Measurements from ENCODE around the gene ADAMTS18. TPM values are rescaled to one million over a fixed set of nuclear protein-coding genes. Genes with fewer than 3 reads are reported as not detected.

ADAMTS18 gene
- polyA plus RNA-seq, 1 of the 3 experiments (the other 2 are of a cell fraction), result under 0.01 TPM

DNA sequence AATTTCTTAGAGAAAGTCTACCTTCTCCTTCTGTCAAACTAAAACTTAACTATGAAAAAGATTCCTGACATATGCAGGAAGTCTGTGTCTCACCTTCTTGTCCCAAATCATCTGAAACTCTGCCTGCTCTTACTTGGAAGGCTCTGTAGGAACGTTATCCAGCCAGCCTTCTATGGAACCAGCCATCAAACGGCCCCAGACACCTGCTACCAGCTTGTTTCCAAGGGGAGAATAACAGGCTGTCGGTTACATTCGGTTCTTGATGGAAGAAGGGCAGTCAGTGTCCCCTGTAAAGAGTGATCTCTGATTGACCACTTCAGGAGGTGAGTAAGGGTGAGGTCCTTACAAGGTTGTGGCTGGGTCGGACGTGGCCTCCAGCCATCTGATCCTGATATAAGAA, 1.7 kb downstream of the ADAMTS18 start:
- WGBS (ENCODE audit: low lambda C conversion rate), result 8% methylated on average over 6 of the region's 6 CpGs
- no peak overlapping the region for H3K27ac ChIP-seq (ENCODE audit: low read depth in 2 of 2, low read length in 1 of 2)
- no peaks in the 10 kb centered on the region for H3K9me2 ChIP-seq
- no peak for DNase-seq
- no peak overlapping the region for H3K4me2 ChIP-seq
- no peaks in the 10 kb centered on the region for H3K9me3 ChIP-seq
- H3K4me1 ChIP-seq (ENCODE audit: control insufficient read depth in 1 of 2, insufficient read depth in 2 of 2, low read depth in 1 of 2, low read length in 1 of 2), result no peaks in the 10 kb centered on the region
- ChIA-PET POLR2A (no interaction called here), CTCF (no interaction called here)
- no peak overlapping the region for H3K9ac ChIP-seq
- no peaks in the 10 kb centered on the region for H3K36me3 ChIP-seq (replicated peaks in 1 of 2; ENCODE audit: control insufficient read depth in 1 of 2, insufficient read depth in 2 of 2, low read length in 1 of 2)
- no peak overlapping the region for H3K4me3 ChIP-seq (ENCODE audit: low read depth in 2 of 2, low read length in 1 of 2)
- peaks cover 33% of the 10 kb centered on the region; the same call in 1 of the 2 replicates for H3K27me3 ChIP-seq (ENCODE audit: insufficient read depth)
- no peaks in the 10 kb centered on the region for H3K79me2 ChIP-seq (ENCODE audit: insufficient read depth)
- TF ChIP-seq POLR2AphosphoS5 (IDR thresholded peaks at IDR 0.05; ENCODE audit: low read depth, low read length), result no peak
- TF ChIP-seq, protein P1, sequence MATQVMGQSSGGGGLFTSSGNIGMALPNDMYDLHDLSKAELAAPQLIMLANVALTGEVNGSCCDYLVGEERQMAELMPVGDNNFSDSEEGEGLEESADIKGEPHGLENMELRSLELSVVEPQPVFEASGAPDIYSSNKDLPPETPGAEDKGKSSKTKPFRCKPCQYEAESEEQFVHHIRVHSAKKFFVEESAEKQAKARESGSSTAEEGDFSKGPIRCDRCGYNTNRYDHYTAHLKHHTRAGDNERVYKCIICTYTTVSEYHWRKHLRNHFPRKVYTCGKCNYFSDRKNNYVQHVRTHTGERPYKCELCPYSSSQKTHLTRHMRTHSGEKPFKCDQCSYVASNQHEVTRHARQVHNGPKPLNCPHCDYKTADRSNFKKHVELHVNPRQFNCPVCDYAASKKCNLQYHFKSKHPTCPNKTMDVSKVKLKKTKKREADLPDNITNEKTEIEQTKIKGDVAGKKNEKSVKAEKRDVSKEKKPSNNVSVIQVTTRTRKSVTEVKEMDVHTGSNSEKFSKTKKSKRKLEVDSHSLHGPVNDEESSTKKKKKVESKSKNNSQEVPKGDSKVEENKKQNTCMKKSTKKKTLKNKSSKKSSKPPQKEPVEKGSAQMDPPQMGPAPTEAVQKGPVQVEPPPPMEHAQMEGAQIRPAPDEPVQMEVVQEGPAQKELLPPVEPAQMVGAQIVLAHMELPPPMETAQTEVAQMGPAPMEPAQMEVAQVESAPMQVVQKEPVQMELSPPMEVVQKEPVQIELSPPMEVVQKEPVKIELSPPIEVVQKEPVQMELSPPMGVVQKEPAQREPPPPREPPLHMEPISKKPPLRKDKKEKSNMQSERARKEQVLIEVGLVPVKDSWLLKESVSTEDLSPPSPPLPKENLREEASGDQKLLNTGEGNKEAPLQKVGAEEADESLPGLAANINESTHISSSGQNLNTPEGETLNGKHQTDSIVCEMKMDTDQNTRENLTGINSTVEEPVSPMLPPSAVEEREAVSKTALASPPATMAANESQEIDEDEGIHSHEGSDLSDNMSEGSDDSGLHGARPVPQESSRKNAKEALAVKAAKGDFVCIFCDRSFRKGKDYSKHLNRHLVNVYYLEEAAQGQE (IDR thresholded peaks at IDR 0.05; ENCODE audit: low read depth, low read length), result no peak
- H2AFZ ChIP-seq (ENCODE audit: low read depth), result no peak overlapping the region
- no peaks in the 10 kb centered on the region for H4K20me1 ChIP-seq (ENCODE audit: insufficient read depth)
- no peaks in the 10 kb centered on the region for H3F3A ChIP-seq (replicated peaks; ENCODE audit: insufficient read depth)

DNA sequence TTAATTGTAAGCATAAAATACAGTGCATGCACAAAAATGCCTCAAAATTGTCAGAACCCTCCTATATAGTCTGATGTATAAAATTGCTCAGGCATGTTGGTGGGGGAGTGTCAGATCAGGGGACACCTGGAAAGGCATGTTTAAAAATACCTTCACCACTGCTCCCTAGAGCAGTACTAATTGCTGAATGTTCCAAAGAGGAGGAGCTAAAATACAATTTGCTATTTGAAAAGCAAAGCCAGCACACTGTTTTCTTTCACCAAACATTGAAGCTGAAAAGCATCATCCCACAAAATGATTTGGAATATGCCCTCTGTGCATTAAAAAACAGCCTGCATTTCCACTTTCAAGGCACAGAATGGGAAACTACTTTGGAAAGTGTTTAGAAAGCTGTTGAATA, 2.6 kb downstream of the ADAMTS18 start:
- H3K9me3 ChIP-seq, result no peaks in the 10 kb centered on the region
- POLR2A ChIA-PET, result no interaction called here
- H3F3A ChIP-seq (replicated peaks; ENCODE audit: insufficient read depth), result no peaks in the 10 kb centered on the region
- H3K79me2 ChIP-seq (ENCODE audit: insufficient read depth), result no peaks in the 10 kb centered on the region
- CTCF ChIA-PET, result no interaction called here
- H3K4me2 ChIP-seq, result no peak overlapping the region
- no peaks in the 10 kb centered on the region for H3K9me2 ChIP-seq
- no peak overlapping the region for H3K9ac ChIP-seq
- H3K27ac ChIP-seq (ENCODE audit: low read depth in 2 of 2, low read length in 1 of 2), result no peak overlapping the region
- no peaks in the 10 kb centered on the region for H4K20me1 ChIP-seq (ENCODE audit: insufficient read depth)
- no peak overlapping the region for H3K4me3 ChIP-seq (ENCODE audit: low read depth in 2 of 2, low read length in 1 of 2)
- DNase-seq, result no peak
- H3K27me3 ChIP-seq (ENCODE audit: insufficient read depth), result peaks cover 33% of the 10 kb centered on the region; the same call in 1 of the 2 replicates
- TF ChIP-seq, protein P2, sequence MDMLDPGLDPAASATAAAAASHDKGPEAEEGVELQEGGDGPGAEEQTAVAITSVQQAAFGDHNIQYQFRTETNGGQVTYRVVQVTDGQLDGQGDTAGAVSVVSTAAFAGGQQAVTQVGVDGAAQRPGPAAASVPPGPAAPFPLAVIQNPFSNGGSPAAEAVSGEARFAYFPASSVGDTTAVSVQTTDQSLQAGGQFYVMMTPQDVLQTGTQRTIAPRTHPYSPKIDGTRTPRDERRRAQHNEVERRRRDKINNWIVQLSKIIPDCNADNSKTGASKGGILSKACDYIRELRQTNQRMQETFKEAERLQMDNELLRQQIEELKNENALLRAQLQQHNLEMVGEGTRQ (IDR thresholded peaks at IDR 0.05; ENCODE audit: borderline replicate concordance, low read depth, low read length), result no peak
- TF ChIP-seq GATA2 (CRISPR knock-in tag; IDR thresholded peaks at IDR 0.05), result no peak
- TF ChIP-seq YY1 (IDR thresholded peaks at IDR 0.05; ENCODE audit: low read depth), result no peak
- TF ChIP-seq, protein P3, sequence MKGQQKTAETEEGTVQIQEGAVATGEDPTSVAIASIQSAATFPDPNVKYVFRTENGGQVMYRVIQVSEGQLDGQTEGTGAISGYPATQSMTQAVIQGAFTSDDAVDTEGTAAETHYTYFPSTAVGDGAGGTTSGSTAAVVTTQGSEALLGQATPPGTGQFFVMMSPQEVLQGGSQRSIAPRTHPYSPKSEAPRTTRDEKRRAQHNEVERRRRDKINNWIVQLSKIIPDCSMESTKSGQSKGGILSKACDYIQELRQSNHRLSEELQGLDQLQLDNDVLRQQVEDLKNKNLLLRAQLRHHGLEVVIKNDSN (IDR thresholded peaks at IDR 0.05; ENCODE audit: borderline replicate concordance, low read depth), result no peak
- TF ChIP-seq FOSL2 (IDR thresholded peaks at IDR 0.05; ENCODE audit: borderline replicate concordance, low read depth), result no peak
- H2AFZ ChIP-seq (ENCODE audit: low read depth), result no peak overlapping the region
- no peaks in the 10 kb centered on the region for H3K36me3 ChIP-seq (replicated peaks in 1 of 2; ENCODE audit: control insufficient read depth in 1 of 2, insufficient read depth in 2 of 2, low read length in 1 of 2)
- H3K4me1 ChIP-seq (ENCODE audit: control insufficient read depth in 1 of 2, insufficient read depth in 2 of 2, low read depth in 1 of 2, low read length in 1 of 2), result no peaks in the 10 kb centered on the region
